GM21529 (cell line): ENCODE measurements around the gene B4GALNT2.

ENCODE experiments used
- ATAC-seq: cut with Tn5 transposase; IDR thresholded peaks from one replicate; pipeline ENCODE4 v1.9.1; 2021; ENCODE audit not compliant: unreplicated experiment

B4GALNT2 gene

DNA sequence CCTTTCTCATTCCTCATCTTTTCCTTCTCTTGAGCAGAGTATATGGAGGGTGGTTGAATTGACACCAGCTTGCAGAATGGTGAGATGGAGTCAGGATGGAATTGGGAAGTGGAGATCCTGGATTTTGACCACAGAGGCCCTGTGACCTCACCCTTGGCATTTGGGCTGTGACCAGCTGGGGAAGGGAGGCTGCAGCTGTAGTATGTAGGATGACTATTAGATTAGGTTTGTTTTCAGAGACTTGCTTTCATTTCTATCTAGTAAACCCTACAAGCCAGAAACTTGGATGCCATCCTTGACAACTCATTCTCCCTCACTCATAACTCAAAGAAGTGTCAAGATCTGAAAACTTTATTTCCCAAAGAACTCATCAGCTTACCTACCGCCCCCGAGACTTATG, 71.9 kb downstream of the B4GALNT2 start:
- no peak for ATAC-seq

DNA sequence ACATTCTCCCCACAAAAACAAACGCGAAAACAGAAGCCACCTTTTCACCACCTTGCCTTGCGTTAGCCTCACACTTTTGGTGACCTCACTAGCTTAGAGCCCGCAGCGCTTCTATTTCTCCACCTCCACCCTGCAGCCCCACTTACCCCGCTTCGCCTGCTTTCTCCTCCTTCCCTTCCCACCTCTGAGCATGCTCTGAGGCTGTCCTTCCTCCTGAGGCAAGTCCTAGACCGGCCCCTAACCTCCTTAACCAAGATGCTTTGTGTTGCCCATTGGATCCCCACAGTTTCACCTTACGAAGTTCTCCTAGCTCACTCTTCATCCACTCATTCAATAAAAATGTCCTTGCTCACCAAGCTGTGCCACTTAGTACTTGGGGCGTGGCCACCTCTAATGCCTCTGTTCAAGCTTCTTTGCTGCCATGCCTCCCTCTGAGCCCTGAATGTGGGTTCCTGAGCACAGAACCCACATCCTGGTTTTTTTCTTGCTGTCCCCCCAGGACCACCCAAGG, 76.5 kb downstream of the B4GALNT2 start:
- no peak for ATAC-seq

DNA sequence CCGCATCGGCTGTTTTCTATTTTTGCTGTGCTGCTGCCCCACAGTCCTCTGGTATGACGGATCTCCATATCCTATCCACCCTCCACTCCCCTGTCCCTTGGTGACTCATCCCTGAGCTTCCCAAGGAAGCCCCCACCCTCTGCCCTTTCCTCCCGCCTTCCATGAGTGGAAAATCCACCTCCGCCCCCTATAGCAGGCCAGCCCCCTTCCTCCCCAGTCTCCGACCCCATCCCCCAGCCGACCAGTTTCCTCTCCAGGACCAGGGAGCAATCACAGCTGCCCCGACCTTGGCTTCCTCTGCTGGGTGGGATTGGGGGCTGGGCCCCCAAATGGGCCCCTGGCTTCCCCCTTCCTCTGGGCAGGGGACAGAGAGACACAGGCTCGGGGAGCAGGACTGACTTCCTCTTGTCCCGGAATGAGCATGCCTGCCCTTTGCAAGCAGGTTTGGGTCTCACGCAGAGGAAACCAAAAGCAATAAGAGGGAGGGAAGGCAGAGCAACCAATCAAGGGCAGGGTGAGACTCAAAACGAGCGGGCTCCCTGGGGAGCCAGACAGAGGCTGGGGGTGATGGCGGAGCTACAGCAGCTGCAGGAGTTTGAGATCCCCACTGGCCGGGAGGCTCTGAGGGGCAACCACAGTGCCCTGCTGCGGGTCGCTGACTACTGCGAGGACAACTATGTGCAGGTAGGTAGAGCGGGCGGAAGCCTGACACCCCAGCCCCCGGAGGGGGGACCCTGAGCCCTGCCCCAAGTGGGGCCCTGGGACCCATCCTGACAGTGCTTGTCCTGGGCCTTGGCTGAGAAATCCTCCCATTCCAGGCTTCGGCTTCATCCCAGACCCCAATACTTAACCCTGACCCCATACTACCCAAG, 77.8 kb downstream of the B4GALNT2 start, which contains the start of the genes ABI3 and GNGT2:
TSS of gene ABI3 (plus strand) at position 550 of the 872 bp plus-strand sequence. CDS start at position 568, 18 bp downstream.
TSS of gene GNGT2 (minus strand) at position 417 of the 872 bp plus-strand sequence. CDS start 3,152 bp downstream, outside the sequence.
- peak; percentile 80 for ATAC-seq

DNA sequence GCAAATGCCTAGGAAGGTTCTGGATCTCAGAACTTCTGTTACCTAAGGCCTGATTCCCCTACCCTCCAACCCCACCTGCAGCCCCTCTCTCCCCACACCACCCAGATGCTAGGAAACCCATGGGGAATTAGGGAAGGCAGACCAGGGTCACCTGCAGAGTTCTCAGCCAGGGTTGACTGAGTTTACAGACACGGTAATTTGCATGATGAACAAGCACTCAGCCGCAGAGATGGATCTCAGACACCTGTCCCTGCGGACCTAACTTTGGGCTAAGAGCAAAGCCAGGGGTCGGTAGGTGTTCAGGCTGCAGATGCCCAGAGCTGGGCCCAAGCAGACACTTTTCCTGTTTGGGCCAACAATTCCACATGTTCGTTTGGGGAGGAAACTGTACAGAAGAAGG, 80.8 kb downstream of the B4GALNT2 start:
- no peak for ATAC-seq

DNA sequence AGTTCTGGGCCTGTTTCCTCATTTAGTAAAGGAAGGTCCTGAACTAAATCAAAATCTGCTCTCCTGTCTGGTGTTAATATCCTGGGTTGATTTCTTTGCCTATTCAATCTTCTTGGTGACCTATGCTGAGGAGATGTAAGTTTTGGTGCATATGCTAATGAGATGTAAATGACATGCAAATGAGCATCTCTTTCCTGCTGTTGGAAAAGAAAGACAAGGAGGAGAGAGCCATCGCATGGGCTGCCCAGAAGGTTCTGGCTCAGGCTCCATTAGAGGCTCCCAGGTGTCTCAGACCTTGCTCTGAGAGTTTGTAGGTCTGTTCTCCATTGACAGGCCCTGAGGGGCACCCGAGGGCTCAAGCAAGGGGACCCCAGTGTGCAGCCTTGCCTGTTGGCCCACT, 81.3 kb downstream of the B4GALNT2 start:
- no peak for ATAC-seq

DNA sequence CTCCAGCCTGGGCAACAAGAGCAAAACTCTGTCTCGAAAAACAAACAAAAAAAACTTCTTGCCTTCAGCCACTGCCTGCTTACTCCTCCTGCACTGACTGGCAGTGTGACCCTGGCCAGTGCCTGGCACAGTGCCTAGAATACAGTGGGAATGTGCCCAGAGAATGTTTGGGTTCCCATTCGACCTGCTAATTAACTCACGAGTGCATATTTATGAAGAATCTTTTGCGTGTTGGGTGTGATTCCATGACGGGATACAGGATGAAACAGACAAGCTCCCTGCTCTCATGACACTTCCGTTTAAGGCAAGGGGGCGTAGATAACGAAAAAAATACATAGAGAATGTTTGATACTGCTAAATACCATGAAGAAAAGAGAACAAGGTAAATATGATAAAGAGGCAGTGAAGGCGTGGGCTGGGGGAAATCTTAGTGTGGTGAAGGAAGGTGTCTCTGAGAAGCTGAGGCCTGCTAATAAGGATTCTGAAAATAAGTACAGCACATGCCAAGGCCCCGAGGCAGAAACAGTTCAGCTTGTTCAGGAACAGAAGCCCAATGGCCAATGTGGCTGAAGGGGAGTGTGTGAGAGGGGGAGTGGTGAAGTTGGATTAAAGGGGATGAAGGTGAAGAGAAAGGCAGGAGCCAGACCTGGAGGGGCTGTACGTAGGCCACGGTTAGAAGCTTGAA, 82.2 kb downstream of the B4GALNT2 start:
- no peak for ATAC-seq

DNA sequence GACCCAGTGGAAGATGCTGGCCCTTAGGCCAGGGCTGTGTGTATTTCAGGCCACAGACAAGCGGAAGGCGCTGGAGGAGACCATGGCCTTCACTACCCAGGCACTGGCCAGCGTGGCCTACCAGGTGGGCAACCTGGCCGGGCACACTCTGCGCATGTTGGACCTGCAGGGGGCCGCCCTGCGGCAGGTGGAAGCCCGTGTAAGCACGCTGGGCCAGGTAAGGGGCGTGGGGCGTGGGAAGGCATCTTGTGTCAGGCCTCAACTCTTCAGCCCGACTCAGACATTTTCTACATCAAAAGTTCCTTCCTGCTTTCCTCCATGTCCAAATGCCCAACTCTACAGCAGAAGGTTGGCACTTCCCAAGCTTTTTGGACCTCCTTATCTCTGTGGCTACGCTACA, 83.9 kb downstream of the B4GALNT2 start:
- ATAC-seq, result no peak

DNA sequence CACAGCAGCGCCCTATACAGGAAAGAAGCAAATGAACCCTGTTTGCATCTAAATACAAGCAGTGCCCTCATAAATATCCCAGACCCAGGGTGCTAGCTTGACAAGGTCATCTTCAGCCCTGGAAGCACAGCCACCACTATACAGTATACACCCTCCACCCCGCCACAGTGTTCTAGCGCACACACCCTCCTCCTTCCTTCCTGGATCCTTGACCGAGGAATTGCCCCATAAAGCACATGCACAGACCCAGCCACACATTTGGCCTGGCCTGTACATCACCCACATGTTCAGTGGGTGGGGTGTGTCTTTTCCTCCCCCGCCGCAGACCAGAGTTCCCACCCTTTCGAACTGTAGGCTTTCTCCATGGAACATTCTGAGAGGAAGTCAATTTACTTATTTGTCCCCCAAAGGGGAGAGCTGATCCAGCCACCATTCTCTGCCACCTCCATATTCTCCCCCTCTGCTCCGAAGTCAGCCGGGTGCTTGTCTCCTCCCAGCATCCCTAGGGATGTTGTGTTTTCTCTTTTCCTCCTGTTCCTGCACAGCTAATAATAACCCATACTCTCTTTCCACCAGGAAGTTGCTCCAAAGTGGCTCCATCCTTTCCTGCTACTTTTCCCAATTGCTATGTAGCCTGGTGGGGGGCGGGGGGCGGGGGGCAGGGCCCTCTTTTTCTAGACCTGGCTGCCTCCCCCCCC, 84.5 kb downstream of the B4GALNT2 start:
- ATAC-seq, result no peak

DNA sequence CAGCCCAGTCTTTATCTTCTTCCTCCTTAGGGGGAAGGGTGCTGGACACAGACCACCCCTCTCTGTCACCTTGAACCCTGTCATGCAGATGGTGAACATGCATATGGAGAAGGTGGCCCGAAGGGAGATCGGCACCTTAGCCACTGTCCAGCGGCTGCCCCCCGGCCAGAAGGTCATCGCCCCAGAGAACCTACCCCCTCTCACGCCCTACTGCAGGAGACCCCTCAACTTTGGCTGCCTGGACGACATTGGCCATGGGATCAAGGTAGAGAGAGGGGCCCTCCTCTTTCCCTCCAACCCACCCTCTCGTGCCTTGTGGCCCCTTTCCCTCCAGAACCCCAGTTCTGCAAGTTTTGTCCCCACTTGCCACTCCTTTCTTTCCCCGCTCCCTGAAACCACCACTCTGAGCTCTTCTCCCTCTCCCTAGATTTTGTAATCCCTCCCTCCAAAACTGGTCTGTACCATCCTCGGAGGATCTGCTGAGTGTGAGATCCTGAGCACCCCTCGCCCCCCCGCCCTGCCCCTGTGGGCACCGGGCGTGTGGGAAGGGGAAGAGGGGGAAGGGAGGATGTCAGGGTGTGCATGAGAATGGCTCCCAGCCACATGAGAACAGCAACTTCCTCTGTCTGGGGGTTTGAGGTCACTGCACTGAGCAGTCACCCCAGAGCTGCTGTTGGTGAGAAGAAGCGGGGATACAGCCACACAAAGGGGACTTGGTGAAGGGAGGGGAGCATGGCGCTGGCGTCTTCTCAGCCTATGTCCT, 85.3 kb downstream of the B4GALNT2 start:
- ATAC-seq, result peak; percentile 41

DNA sequence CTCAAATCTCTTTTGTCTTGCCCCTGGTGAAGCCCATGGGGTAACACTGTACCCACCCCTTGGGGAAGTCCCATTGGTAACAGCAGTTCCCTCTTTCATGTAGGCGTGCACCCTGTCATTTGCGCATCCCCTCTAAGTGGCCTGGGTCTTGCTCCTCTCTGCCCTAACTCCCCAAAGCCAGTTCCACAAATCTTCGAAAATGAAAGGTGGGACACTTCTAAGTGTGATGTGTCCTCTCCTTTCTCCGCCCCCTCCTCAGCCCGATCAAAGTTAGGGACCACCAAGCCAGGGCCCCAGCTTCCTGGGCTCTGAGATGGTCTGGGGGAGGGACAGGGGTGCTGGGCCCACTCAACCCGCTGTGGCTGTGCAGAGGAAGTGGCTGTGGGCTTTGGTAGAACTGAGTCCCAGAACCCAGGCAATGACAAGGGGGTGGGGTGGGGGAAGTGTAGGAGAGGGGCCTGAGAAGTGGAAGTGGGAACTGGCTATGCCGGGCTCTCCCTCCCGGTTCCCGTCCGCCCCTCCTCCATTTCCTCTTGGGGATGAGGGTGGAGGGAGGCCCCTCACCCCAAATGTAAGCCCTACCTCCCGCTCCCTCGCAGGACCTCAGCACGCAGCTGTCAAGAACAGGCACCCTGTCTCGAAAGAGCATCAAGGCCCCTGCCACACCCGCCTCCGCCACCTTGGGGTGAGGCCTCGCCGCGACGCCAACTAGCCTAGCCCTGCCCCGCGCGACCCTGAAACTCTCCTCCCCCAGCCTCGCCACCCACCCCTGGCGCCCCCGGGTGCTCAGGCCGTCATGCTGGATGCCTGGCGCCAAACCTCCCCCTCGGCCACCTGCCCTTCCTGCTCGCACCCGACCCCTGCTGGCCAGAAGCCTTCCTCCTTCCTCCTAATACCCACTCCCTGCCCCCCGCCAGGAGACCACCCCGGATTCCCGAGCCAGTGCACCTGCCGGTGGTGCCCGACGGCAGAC, 86.7 kb downstream of the B4GALNT2 start:
- no peak for ATAC-seq

DNA sequence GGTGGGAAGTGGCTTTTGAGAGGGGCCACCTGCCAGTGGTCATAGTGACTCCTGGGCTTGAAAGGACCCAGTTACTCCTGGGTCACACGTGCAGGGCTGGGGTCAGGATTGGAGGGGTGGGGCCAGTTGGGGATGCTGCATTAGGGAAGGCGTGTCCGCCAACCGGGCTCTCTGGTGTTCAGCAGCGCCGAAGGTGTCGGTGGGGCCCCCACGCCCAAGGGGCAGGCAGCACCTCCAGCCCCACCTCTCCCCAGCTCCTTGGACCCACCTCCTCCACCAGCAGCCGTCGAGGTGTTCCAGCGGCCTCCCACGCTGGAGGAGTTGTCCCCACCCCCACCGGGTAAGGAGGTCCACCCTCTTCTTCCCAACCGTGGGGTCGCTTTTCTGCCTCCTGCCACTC, 87.4 kb downstream of the B4GALNT2 start:
- no peak for ATAC-seq

DNA sequence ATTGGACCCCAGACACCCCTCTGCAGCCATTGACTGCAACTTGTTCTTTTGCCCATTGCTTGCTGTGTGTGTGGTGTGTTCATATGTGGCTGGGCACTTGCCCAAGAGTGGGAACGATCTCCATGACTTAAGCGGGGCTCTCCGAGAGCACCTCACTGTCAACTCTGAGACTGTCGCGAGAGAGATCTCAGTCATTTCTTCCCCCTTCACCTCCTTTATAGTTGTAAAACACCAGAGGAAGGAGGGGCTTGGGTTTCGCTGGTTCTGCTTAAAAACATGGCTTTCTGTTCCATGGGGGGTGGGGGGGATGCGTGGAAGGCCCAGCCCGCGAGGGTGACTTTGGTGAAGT, 90.6 kb downstream of the B4GALNT2 start:
- no peak for ATAC-seq

DNA sequence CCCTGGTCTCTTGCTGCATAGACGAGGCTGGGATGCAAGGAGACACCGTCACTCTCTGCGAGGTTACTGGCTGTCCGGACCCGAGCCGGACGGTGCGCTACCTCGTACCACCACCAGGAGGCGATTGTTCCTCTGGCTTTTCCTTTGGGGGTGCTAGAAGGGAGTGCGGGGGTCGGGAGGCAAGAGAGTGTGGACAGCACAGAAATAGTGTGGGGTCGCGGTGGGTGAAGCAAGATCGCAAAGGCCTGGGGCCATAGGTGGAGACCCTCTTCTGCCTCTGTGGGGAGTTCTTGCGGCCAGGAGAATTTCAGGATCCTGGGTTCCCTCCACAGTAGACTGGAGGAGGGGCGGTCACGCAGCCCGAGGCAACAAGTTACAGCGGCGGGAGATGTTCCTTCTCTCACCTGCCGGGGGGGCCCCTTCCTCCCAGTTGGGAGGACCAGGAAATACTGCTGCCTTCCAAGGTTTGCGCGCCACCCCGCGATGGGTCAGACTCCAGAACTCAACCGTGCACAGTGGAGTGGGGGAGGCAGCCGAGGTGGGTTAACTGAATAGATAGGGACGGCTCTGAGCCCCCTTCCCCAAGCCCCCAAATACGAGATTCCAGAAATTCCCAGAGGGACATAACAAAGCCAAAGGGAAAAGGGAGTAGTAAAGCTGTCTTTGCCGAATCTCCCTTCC, 91.1 kb downstream of the B4GALNT2 start:
- ATAC-seq, result no peak

DNA sequence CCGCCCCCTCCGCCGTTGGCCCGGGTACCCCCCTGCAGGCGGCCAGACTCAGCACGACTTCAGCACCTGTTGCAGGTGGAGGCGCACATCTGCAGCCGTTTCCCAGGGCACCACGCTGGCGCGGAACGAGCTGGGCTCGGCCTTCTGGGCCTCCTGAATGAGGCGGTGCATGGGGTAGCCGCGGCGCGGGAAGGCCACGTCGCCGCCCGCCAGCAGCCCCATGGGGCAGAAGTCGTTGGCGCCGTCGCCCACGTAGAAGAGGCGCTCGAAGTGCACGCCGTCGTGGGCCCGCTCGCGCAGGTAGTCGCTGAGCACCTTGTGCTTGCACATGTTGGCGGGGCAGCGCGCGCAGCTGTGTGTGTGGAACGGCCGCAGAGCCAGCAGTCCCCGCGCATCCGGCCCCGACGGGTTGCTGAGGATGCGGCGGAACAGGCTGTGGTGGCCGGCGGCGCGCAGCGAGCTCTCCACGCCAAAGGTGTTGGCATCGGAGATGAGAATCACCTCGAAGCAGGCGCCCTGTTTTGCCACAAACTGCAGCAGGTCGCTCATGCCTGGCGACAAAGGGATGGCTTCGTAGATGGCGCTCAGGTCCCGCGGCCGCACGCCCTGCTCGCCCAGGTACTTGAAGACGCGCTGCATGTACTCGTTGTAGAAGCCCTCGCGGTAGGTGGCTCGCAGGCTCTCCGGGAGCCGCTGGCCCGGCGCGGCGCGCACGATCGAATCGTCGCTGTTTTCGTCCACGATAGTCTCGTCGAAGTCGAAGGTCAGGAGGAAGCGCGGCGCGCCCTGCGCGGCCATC, 91.8 kb downstream of the B4GALNT2 start:
- ATAC-seq, result no peak

DNA sequence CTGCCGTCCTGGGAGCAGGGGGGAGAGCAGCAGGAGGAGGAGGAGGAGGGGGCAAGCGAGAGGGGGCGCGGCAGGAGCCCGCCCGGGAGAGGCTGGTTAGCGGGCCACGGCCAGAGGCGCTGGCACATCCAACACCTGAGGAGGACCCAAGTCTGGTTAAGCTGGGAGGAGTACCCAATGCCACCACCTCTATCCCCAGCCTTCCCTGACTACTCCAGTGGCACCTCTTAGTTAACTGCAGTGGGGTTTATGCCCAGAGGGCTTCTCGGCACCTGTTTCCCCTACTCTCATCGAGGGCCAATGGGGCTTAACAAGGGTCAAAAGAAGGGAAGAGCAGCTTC, 92.4 kb downstream of the B4GALNT2 start:
- no peak for ATAC-seq

DNA sequence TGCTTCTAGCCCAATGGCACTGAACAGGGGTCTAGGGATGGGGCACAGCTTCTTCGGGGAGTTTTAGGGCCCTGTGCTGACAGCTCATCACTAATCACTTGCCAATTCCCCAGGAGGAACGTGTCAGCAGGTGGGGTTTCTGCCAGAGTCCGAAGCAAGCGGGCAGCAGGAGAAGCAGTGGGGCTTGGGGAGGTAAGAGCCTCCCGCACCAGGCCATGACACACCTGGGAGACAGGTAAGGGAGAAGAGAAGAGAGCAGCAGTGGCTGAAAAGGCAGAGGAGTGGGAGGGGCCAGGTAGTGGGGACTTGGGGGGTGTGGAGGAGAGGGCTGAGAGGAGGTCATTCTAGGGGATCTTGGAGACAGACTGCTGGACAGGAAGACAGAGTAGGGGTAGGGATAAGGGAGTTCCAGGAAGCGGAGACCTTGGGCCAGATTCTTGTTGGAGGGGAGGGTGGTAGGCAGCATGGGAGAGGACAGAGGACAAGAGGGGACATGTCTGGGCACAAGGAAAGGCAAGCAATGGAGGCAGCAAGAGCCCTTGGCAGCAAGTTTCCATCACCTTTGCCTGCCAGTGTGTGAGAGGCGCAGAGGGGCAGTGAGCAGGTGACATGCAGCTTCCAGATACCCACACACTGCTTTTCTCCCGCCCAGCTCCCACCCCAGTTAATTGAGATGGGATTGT, 93.1 kb downstream of the B4GALNT2 start:
- no peak for ATAC-seq
